Breast epithelium (tissue), 4 donors: ENCODE data around the gene GDPD5. TPM values are rescaled to one million over a fixed set of nuclear protein-coding genes. Genes with fewer than 3 reads are reported as not detected.

Experiments used
- DNase-seq, 2 donors: peaks; one replicate each; pipeline ENCODE4 v3.0.0-alpha.2; 2019; ENCODE audit warnings: low spot score in 2 of 2
- H3K27ac ChIP-seq, 2 donors: fragments of 200-600 bp; sonication (generic) in 1 of 2; one replicate each; pipeline ENCODE4 v1.5.1; 2016 to 2019; ENCODE audit warnings: mild to moderate bottlenecking in 1 of 2
- H3K27me3 ChIP-seq, 2 donors: fragments of 200-600 bp; sonication (generic) in 1 of 2; one replicate each; pipeline versions ENCODE4 v1.5.1 to v1.6.0; 2017 to 2019; ENCODE audit warnings: control low read depth in 1 of 2, mild to moderate bottlenecking in 1 of 2
- H3K36me3 ChIP-seq: fragments of 200-600 bp; one replicate; pipeline ENCODE4 v1.5.1; 2019
- H3K4me1 ChIP-seq, 2 donors: fragments of 200-600 bp; sonication (generic); one replicate each; pipeline ENCODE4 v1.5.1; 2016 to 2019; ENCODE audit warnings: control low read depth in 1 of 2
- H3K4me3 ChIP-seq, 3 donors: fragments of 200-600 bp; sonication (generic); 1 replicate in 2 of 3; 2 replicates in 1 of 3; pipeline ENCODE4 v1.5.1; 2016 to 2019; ENCODE audit warnings: mild to moderate bottlenecking in 3 of 3, moderate library complexity in 2 of 3
- H3K9me3 ChIP-seq, 2 donors: fragments of 200-600 bp; sonication (generic) in 1 of 2; one replicate each; pipeline ENCODE4 v1.5.1; 2016 to 2019; ENCODE audit warnings: control low read depth in 1 of 2
- CTCF ChIP-seq, 3 donors: fragments of 450-650 bp; IDR thresholded peaks; one replicate each; pipeline ENCODE4 v1.5.1; 2016 to 2017; ENCODE audit warnings: antibody characterized with exemption in 3 of 3, mild to moderate bottlenecking in 3 of 3, moderate library complexity in 3 of 3
- POLR2A ChIP-seq: fragments of 450-650 bp; IDR thresholded peaks from one replicate; pipeline ENCODE4 v1.6.1; 2016; ENCODE audit warnings: antibody characterized with exemption, mild to moderate bottlenecking, moderate library complexity
- POLR2AphosphoS5 ChIP-seq, 3 donors: sonication (generic); formaldehyde crosslinking; IDR thresholded peaks; one replicate each; pipeline ENCODE4 v1.6.1; 2017; ENCODE audit warnings: antibody characterized with exemption in 3 of 3
- intact Hi-C: fragments of 100-400 bp; cut with DNase I; formaldehyde crosslinking; loops from one replicate; pipeline ENCODE4 v1.15.1; 2023; ENCODE audit warnings: low total_unique reads
- total RNA-seq, 3 donors: library from RNA; depleted of rRNA; stranded (reverse); fragments of >200 nt; gene quantifications; one replicate each; pipeline ENCODE4 v1.1.0, GENCODE V29; 2016

GDPD5 gene
- total RNA-seq, 3 donors from 2014 or later, result 10.5 to 25.9 (median 14.8) TPM

GRCh38 chr11:75554258-75555022 is 28.7 kb upstream of the GDPD5 start:
- H3K27me3 ChIP-seq, result no peaks in the 10 kb centered on the region
- H3K27ac ChIP-seq, result peak overlapping the region; percentile 68 to 90
- intact Hi-C loops, result no loop called here
- no peaks in the 10 kb centered on the region for H3K36me3 ChIP-seq
- peak; percentile 64 to 70 for DNase-seq
- no peak for TF ChIP-seq CTCF (IDR thresholded peaks at IDR 0.05)
- no peak for TF ChIP-seq POLR2A
- peak in 2 of 3 donors; percentile 56 to 69 for TF ChIP-seq POLR2AphosphoS5 (IDR thresholded peaks at IDR 0.05)
- no peaks in the 10 kb centered on the region for H3K9me3 ChIP-seq
- H3K4me1 ChIP-seq, result peaks cover 14 to 21% of the 10 kb centered on the region in 2 donors
- peak overlapping the region; percentile 23 to 53 (median 30) for H3K4me3 ChIP-seq

- Histone ChIP-seq H3K27me3 (no peaks in the 10 kb centered on the region), H3K36me3 (no peaks in the 10 kb centered on the region), H3K4me1 (peaks cover 12 to 17% of the 10 kb centered on the region in 2 donors), H3K27ac (peak overlapping the region; percentile 68 to 90), H3K9me3 (no peaks in the 10 kb centered on the region), H3K4me3 (peak overlapping the region in 1 of 3 donors; percentile 53)
- intact Hi-C loops, result no loop called here
- no peak for DNase-seq
- TF ChIP-seq POLR2A (no peak), POLR2AphosphoS5 (IDR thresholded peaks at IDR 0.05) (no peak), CTCF (IDR thresholded peaks at IDR 0.05) (no peak)
Measured at GRCh38 chr11:75553889-75554257, 28.1 kb upstream of the GDPD5 start.

GRCh38 chr11:75553182-75553581 is 27.4 kb upstream of the GDPD5 start:
- TF ChIP-seq POLR2A (no peak), POLR2AphosphoS5 (IDR thresholded peaks at IDR 0.05) (no peak)
- Histone ChIP-seq H3K4me1 (peaks cover 5 to 10% of the 10 kb centered on the region in 2 donors), H3K27me3 (no peaks in the 10 kb centered on the region), H3K9me3 (no peaks in the 10 kb centered on the region), H3K4me3 (no peak overlapping the region), H3K27ac (peak overlapping the region in 1 of 2 donors; percentile 90), H3K36me3 (no peaks in the 10 kb centered on the region)
- intact Hi-C loops, result no loop called here
- no peak for DNase-seq

GRCh38 chr11:75549370-75549958 is 23.7 kb upstream of the GDPD5 start:
- no peaks in the 10 kb centered on the region for H3K27me3 ChIP-seq
- no peak overlapping the region for H3K27ac ChIP-seq
- H3K36me3 ChIP-seq, result no peaks in the 10 kb centered on the region
- TF ChIP-seq POLR2AphosphoS5 (IDR thresholded peaks at IDR 0.05), result no peak
- TF ChIP-seq POLR2A, result no peak
- TF ChIP-seq CTCF (IDR thresholded peaks at IDR 0.05), result no peak
- intact Hi-C loops, result no loop called here
- DNase-seq, result no peak
- no peaks in the 10 kb centered on the region for H3K4me1 ChIP-seq
- H3K9me3 ChIP-seq, result no peaks in the 10 kb centered on the region
- H3K4me3 ChIP-seq, result no peak overlapping the region

- H3K4me1 ChIP-seq, result no peaks in the 10 kb centered on the region
- no peaks in the 10 kb centered on the region for H3K27me3 ChIP-seq
- no peaks in the 10 kb centered on the region for H3K36me3 ChIP-seq
- H3K4me3 ChIP-seq, result no peak overlapping the region
- H3K9me3 ChIP-seq, result no peaks in the 10 kb centered on the region
- intact Hi-C loops, result no loop called here
- H3K27ac ChIP-seq, result no peak overlapping the region
- TF ChIP-seq POLR2A (no peak), POLR2AphosphoS5 (IDR thresholded peaks at IDR 0.05) (no peak), CTCF (IDR thresholded peaks at IDR 0.05) (no peak)
- DNase-seq, result no peak
Measured at GRCh38 chr11:75548595-75549272, 23.0 kb upstream of the GDPD5 start.
